Measurements from ENCODE around the gene RASL11A.
"Not testable (repeated sequence)": the region's sequence is repeated elsewhere in the genome, so short reads cannot be mapped to it uniquely, and the experiment has no call there.

The RASL11A gene

GRCh38 chr13:27269114-27269665, 1.4 kb upstream of the RASL11A start:
- no peak for DNase-seq

DNA sequence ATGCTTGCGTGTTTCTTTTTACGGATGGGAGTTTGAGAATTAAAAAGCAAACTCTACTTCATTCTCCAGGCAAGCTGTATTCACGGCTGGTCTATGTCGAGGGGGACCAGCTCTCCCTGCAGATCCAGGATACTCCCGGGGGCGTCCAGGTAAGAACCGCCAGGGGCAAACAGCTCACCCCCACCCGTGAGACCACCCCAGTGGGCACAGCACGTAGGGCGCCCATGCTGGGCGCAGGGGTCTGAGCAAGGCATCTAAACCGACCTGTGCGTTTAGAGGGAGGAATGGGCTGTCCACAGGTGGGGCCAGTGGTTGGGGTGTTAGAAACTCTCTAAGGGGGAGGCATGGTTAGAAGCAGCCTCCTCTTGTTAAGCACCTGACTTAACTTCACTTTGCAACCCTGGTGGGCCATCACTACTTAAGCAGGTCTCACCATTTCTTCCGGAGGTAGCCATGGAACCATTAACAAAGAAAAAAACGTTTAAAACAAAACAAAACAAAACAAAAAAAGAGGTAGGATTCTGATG, 1.0 kb downstream of the RASL11A start:
- DNase-seq: no peak

GRCh38 chr13:27273658-27274425, 3.2 kb downstream of the RASL11A start:
- no peak for DNase-seq

DNA sequence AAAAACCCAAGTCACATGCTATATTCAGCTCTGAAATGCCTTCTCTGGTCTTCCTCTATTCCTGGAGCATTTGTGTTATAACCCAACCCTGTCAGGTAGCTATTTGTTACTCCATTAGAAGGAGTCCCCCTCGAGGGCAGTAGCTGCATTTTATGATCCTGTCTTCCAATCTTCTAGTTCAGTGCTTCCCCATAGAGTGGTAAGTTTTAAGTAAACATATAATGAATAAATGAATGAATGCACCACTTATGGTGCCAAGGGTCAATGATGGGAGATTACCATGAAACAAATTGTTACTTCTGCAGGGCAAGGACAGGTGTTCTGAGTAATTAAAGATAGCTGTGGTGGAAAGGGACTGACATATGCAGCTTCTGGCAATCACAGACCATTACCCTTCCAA, 4.0 kb downstream of the RASL11A start:
- no peak for DNase-seq

- no peak for DNase-seq
Observed at GRCh38 chr13:27276188-27276587, 5.6 kb downstream of the RASL11A start.

DNA sequence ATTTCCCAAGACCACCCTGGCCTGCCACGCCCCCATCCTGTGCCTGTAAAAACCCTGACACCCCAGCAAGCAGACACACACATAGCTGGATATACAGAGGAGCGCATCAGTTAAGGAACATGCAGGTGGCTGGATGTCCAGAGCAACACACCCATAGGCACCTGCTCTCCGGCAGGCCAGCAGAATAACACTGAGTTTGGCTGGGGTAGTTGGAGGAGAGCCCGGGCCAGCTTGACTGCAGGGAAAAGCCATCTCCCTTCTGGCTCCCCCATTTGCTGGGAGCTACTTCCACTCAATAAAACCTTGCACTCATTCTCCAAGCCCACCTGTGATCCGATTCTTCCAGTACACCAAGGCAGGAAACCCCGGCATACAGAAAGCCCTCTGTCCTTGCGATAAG, 8.9 kb downstream of the RASL11A start:
- DNase-seq: no peak

DNA sequence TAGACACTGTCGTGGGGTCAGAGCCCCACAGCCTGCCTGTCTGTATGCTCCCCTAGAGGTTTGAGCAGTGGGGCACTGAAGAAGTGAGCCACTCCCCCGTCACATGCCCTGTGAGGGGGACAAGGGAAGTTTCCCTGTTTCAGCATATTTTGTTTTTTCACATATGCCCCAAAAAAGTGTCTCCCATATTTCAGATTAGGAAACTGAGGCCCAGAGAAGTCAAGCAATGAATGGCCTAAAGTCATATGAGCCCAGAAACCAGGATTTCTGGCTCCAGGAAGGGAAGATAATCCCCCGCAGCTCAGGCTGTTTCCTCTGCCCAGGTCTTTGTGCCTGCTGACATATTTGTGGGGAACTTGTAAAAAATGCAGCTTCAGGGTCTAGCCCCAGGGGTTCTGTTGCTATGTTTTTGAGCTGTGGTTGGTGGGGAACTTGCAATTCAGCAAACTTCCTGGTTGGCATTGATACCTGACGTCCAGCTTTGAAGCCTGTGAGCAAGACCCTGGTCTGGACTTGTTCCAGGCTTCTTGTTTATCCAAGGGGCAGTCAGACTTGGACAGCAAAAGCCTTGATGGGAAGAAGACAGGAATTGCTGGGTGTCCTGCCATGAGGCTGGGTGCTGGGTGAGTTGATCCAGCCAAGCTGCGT, 9.5 kb downstream of the RASL11A start:
- no peak for DNase-seq

GRCh38 chr13:27280841-27281240, 10.2 kb downstream of the RASL11A start:
- no peak for DNase-seq

DNA sequence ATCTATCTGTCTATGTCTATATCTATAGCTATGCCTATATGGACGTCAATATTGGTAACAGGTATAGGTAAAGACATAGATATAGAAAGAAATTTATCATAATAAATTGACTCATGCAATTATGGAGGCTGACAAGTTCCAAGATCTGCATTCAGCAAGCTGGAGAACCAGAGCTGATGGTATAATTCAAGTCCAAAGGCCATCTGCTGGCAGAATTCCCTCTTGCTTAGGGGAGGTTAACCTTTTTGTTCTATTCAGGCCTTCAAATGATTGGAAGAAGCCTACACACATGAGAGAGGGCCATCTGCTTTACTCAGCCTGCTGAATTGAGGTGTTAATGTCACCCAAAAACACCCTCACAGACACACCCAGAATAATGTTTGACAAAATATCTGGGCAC, 10.8 kb downstream of the RASL11A start:
- DNase-seq: no peak

- DNase-seq: no peak
Observed at GRCh38 chr13:27283906-27284493, 13.4 kb downstream of the RASL11A start.

DNA sequence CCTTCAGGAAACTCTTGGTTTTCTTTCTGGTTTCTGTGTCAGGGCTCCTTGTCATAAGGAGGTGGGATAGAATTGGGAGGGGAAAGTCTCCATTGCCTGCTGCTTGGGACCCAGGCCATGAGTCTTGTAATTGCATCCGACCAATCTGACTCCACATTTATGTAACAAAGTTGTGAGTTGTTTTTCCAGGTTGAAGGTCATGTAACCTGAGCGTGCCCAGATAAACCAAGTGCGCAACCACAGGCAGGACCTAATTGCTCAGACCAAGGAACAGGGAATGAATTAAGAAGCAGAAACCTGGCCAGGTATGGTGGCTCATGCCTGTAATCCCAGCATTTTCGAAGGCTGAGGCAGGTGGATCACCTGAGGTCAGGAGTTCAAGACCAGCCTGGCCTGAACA, 17.8 kb downstream of the RASL11A start:
- DNase-seq: no peak

DNA sequence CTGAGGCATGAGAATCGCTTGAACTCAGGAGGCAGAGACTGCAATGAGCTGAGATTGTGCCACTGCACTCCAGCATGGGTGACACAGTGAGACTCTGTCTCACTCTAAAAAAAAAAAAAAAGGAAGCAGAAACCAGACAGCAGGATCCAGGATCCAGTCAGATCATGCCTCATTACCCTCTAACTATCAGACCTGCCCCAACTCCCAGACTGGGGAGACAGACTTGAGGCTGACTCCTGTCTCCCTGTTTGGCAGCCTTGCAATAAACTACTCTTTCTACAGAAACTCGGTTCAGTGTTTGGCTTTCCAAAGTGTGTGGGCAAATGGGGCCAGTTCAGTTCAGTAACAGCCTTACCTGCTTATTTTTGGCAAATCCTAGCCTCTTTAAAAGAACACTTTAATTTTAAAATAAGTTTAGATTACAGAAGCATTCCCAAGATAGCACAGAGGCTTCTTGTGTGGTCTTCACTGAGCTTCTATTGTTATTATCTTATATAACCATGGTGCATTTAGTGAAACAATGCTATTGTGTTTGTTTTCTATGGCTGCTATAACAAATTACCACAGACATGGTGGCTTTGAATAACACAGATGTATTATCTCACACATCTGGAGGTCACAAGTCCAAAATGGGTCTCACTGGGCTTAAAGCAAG, 18.5 kb downstream of the RASL11A start:
- DNase-seq: no peak

DNA sequence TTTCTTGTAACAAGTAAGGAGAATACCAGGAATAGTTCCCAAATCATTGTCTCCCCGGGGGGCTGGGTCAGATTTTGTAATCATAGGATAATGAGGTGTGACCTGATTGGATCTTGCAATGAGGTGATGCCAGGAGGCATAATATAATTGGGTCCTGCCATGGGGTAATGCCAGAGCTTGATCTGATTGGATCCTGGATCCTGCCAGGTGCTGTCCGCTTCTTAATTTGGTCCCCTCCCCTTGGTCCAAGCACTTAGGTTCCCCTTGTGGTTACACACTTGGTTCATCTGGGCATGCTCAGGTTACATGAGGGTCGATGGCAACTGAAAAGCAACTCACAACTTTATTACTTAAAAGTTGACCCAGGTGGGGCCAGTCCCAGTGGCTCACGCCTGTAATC, 20.1 kb downstream of the RASL11A start:
- DNase-seq: no peak

GRCh38 chr13:27291967-27292366, 21.3 kb downstream of the RASL11A start:
- DNase-seq: not testable (repeated sequence)

DNA sequence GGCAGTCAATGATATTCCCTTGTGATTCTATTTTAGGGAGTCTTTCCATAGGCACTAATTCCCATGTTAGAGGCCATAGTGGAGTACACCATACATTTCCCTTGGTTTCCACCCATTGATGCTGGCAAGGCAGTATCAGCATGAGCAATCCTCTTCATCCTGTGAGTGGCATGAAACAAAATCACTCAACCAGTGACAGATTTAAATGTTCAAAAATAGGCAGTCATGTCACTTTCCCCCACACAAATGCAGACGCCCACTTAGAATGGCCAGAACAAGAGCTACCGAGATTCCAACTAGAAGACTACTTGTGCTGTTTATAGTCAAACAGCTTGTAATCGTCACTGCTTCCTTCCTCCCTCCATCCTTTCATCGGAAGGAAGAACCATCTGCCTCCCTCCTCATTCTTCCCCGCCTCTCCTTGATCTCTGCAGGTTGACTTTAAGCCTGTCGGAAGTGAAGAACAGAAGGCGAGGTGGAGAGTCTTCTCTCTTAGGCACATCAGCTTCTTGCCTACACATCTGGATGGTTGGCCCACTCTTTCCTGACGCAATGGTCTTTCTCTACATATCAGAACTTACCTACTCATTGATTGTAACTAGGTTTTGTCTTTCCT, 22.6 kb downstream of the RASL11A start:
- no peak for DNase-seq

GRCh38 chr13:27293873-27294515, 23.4 kb downstream of the RASL11A start:
- DNase-seq: no peak

- DNase-seq: no peak
Observed at GRCh38 chr13:27295096-27295495, 24.5 kb downstream of the RASL11A start.

DNA sequence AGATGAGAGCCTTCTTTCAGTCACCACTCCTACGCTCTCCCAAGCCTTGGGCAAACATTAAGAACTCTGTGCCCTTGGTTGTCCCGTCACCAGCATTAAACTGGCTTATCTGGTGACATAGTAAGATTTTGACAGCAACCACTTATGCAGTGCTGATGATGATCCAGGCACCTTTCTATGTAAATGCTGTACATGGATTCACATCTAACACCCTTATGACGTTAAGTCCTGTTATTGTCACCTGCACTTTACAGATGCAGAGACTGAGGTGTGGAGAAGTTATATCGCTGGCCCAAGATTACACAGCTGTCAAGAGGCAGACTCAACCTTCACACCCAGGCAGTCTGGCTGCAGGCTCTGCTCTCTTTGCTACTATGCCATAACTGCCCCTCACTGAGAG, 25.0 kb downstream of the RASL11A start:
- no peak for DNase-seq

GRCh38 chr13:27296496-27296895, 25.9 kb downstream of the RASL11A start:
- no peak for DNase-seq

- DNase-seq: no peak
Observed at GRCh38 chr13:27298849-27299248, 28.2 kb downstream of the RASL11A start.

GRCh38 chr13:27300406-27300805, 29.8 kb downstream of the RASL11A start:
- DNase-seq: not testable (repeated sequence)

DNA sequence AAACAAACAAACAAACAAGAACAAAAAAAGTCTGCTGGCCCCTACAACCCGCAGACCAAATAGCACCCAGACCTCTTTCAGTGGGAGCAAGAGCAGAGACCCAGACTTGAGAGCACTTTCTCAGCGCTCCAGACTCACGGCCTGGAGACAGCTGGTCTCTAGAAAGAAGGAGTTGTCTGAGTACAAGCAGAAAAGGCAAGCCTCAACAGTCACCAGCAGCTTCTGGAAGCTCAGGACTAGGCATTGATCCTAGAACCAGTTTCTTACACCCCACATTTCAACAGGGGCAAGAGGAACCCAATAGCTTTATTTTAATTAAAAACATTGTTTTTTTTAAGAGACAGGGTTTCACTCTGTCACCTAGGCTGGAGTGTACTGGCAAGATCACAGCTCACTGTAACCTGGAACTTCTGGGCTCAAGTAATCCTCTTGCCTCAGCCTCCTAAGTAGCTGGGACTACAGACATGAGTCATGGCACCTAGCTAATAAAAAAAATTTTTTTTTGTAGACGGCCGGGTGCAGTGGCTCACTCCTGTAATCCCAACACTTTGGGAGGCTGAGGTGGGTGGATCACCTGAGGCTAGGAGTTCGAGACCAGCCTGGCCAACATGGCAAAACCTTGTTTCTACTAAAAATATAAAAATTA, 30.4 kb downstream of the RASL11A start:
- no peak for DNase-seq

All from GDM1 (cell line).